Kidney (tissue), 14 donors: ENCODE results near the gene VPS35L. TPM values are rescaled to one million over a fixed set of nuclear protein-coding genes. Genes with fewer than 3 reads are reported as not detected.

ENCODE experiments used
- DNase-seq, 5 donors: peaks; one replicate each; pipeline ENCODE4 v3.0.0-alpha.2; 2013 to 2020
- FAIRE-seq: peaks from 2 replicates; lab custom pipeline; 2012; peaks lifted over from hg19 to GRCh38; lab: Jason Lieb, UNC
- H3K27ac ChIP-seq, 2 donors: one replicate each; pipeline ENCODE4 v1.7.0; 2013; ENCODE audit warnings: low read depth in 2 of 2, low read length in 2 of 2, inconsistent platforms in 1 of 2
- H3K27me3 ChIP-seq: one replicate; pipeline ENCODE4 v1.7.1; 2013; ENCODE audit warnings: low read length, inconsistent platforms; ENCODE audit not compliant: control insufficient read depth, insufficient read depth
- H3K36me3 ChIP-seq, 3 donors: one replicate each; pipeline versions ENCODE4 v1.7.0 to v1.7.1; 2013; ENCODE audit warnings: low read length in 3 of 3, control low read depth in 1 of 3, inconsistent platforms in 1 of 3; ENCODE audit not compliant: insufficient read depth in 3 of 3, control insufficient read depth in 2 of 3
- H3K4me1 ChIP-seq, 3 donors: one replicate each; pipeline versions ENCODE4 v1.7.0 to v1.7.1; 2013; ENCODE audit warnings: low read length in 3 of 3, inconsistent platforms in 1 of 3, low read depth in 1 of 3; ENCODE audit not compliant: control insufficient read depth in 2 of 3, insufficient read depth in 2 of 3
- H3K4me3 ChIP-seq, 3 donors: one replicate each; pipeline versions ENCODE4 v1.7.0 to v1.8.1; 2013; ENCODE audit warnings: low read length in 3 of 3, control low read depth in 1 of 3, inconsistent platforms in 1 of 3
- H3K9ac ChIP-seq, 3 donors: one replicate each; pipeline versions ENCODE4 v1.7.0 to v1.7.1; 2013; ENCODE audit warnings: low read length in 3 of 3, control low read depth in 1 of 3, inconsistent platforms in 1 of 3
- H3K9me3 ChIP-seq, 3 donors: one replicate each; pipeline versions ENCODE4 v1.7.0 to v1.7.1; 2013; ENCODE audit warnings: low read length in 3 of 3, control low read depth in 1 of 3, inconsistent platforms in 1 of 3; ENCODE audit not compliant: control insufficient read depth in 2 of 3, insufficient read depth in 1 of 3
- CTCF ChIP-seq: IDR thresholded peaks from 3 replicates; pipeline ENCODE4 v1.5.1; 2012; ENCODE audit warnings: mild to moderate bottlenecking, moderate library complexity, borderline replicate concordance; ENCODE audit not compliant: insufficient read depth; ENCODE audit errors: extremely low read depth
- intact Hi-C: fragments of 100-400 bp; cut with DNase I; formaldehyde crosslinking; loops from one replicate; pipeline ENCODE4 v1.11.1; 2022
- polyA plus RNA-seq: library from polyadenylated mRNA; stranded (reverse); fragments of 350-450 nt; fragmentation: Illumina TruSeq; extraction: RNeasy Lipid Tissue Mini Kit (QIAGEN cat#74804); gene quantifications from one replicate; pipeline ENCODE4 v1.2.3, GENCODE V29; 2014; ENCODE audit warnings: low read depth, low replicate concordance; ENCODE audit not compliant: insufficient read depth
- total RNA-seq: library from RNA; stranded (reverse); fragmentation: NEBNext Ultra II Directional; extraction: Animal tissue kit (Norgen Biotek cat#: 25700); gene quantifications from one replicate; pipeline ENCODE4 v1.2.1, GENCODE V29; 2021
- donor health status: control.
- donor health status: control.
- donor health status: control.
- donor health status: control.
- donor health status: control.
- donor health status: DM: yes; HTN: yes; CAD: no.
- donor health status: Normal renal cell carcinoma (clear cell type).

VPS35L gene
- total and polyA plus RNA-seq, 2 donors from 2014 or later, result 42.4 to 63.5 TPM

GRCh38 chr16:19523184-19523558 lies 32.3 kb upstream of the VPS35L start:
- no peaks in the 10 kb centered on the region for H3K9me3 ChIP-seq
- no peaks in the 10 kb centered on the region for H3K27me3 ChIP-seq
- peak in 3 of 5 donors; percentile 14 to 76 (median 68) for DNase-seq
- FAIRE-seq, result no peak
- no peak overlapping the region for H3K27ac ChIP-seq
- intact Hi-C loops, result no loop called here
- no peak for TF ChIP-seq CTCF
- H3K36me3 ChIP-seq, result peaks cover 0 to 3% (median 0%) of the 10 kb centered on the region in 3 donors
- peaks cover 8 to 13% (median 8%) of the 10 kb centered on the region in 3 donors for H3K4me1 ChIP-seq
- H3K4me3 ChIP-seq, result no peak overlapping the region
- H3K9ac ChIP-seq, result no peak overlapping the region

GRCh38 chr16:19523559-19524355 lies 31.7 kb upstream of the VPS35L start, which contains the start of gene CCP110:
Gene CCP110 (plus strand): TSS chr16:19523942. CDS start chr16:19527882, 3,940 bp downstream.
- Histone ChIP-seq H3K27ac (peak within 1 kb of the TSS; percentile 41 to 47), H3K4me3 (peak within 1 kb of the TSS; percentile 87 to 90 (median 88)), H3K27me3 (no peaks in the 10 kb centered on the region), H3K9ac (peak within 1 kb of the TSS; percentile 74 to 79 (median 77)), H3K36me3 (peaks cover 0 to 6% (median 0%) of the 10 kb centered on the region in 3 donors), H3K9me3 (no peaks in the 10 kb centered on the region), H3K4me1 (peaks cover 8 to 13% (median 8%) of the 10 kb centered on the region in 3 donors)
- TF ChIP-seq CTCF, result no peak
- DNase-seq (peak; percentile 96 to 99 (median 98)), FAIRE-seq (peak; percentile 54)
- intact Hi-C loops, result no loop called here

- Histone ChIP-seq H3K36me3 (peaks cover 0 to 6% (median 0%) of the 10 kb centered on the region in 3 donors), H3K27ac (no peak overlapping the region), H3K4me1 (peaks cover 8 to 13% (median 8%) of the 10 kb centered on the region in 3 donors), H3K27me3 (no peaks in the 10 kb centered on the region), H3K9ac (peak overlapping the region; percentile 74 to 79 (median 77)), H3K9me3 (no peaks in the 10 kb centered on the region), H3K4me3 (peak overlapping the region; percentile 87 to 90 (median 88))
- FAIRE-seq (no peak), DNase-seq (no peak)
- TF ChIP-seq CTCF, result no peak
- intact Hi-C loops, result no loop called here
These were observed 31.2 kb upstream of the VPS35L start for GRCh38 chr16:19524356-19524615.
